ENCODE data around the gene RAB6B. TPM values are rescaled to one million over a fixed set of nuclear protein-coding genes. Genes with fewer than 3 reads are reported as not detected.

Gene RAB6B
- total and polyA plus RNA-seq, 4 donors: 1.8 to 5.1 (median 3.2) TPM

- Histone ChIP-seq H3K27ac (ENCODE audit: low read depth in 1 of 2, low read length in 1 of 2) (no peak overlapping the region), H3K9me3 (ENCODE audit: control insufficient read depth in 4 of 4, insufficient read depth in 3 of 4, low read length in 3 of 4) (no peaks in the 10 kb centered on the region), H3K36me3 (ENCODE audit: control insufficient read depth in 4 of 4, insufficient read depth in 4 of 4, low read length in 4 of 4) (peaks cover 0 to 9% (median 4%) of the 10 kb centered on the region in 4 donors), H3K4me3 (no peak overlapping the region), H3K4me1 (ENCODE audit: control insufficient read depth in 5 of 5, insufficient read depth in 5 of 5, low read length in 5 of 5) (peaks cover 0 to 9% (median 0%) of the 10 kb centered on the region in 5 donors), H3K9ac (ENCODE audit: insufficient read depth in 1 of 2, low read length in 2 of 2) (peak overlapping the region in 1 of 2 donors; percentile 73), H3K27me3 (ENCODE audit: control insufficient read depth in 3 of 3, insufficient read depth in 3 of 3, low read length in 2 of 3) (peaks cover 0 to 3% (median 0%) of the 10 kb centered on the region in 3 donors)
- 11 to 17% methylated on average over 15 of the region's 15 CpGs for WGBS, 2 donors
- DNase-seq (no peak), ATAC-seq (ENCODE audit: insufficient read depth, low FRiP score) (no peak)
- TF ChIP-seq CTCF (IDR thresholded peaks at IDR 0.05; ENCODE audit: control extremely low read depth, extremely low read depth): no peak
Measured at GRCh38 chr3:133805384-133805701, 90.3 kb downstream of the RAB6B start.

- no peak for ATAC-seq (ENCODE audit: insufficient read depth, low FRiP score)
- Histone ChIP-seq H3K9ac (ENCODE audit: insufficient read depth in 1 of 2, low read length in 2 of 2) (no peak overlapping the region), H3K27ac (ENCODE audit: low read depth in 1 of 2, low read length in 1 of 2) (no peak overlapping the region), H3K36me3 (ENCODE audit: control insufficient read depth in 4 of 4, insufficient read depth in 4 of 4, low read length in 4 of 4) (peaks cover 0 to 6% (median 2%) of the 10 kb centered on the region in 4 donors), H3K27me3 (ENCODE audit: control insufficient read depth in 3 of 3, insufficient read depth in 3 of 3, low read length in 2 of 3) (peaks cover 0 to 4% (median 0%) of the 10 kb centered on the region in 3 donors), H3K4me1 (ENCODE audit: control insufficient read depth in 5 of 5, insufficient read depth in 5 of 5, low read length in 5 of 5) (peaks cover 0 to 9% (median 0%) of the 10 kb centered on the region in 5 donors), H3K4me3 (no peak overlapping the region), H3K9me3 (ENCODE audit: control insufficient read depth in 4 of 4, insufficient read depth in 3 of 4, low read length in 3 of 4) (no peaks in the 10 kb centered on the region)
- WGBS, 2 donors: 62 to 78% methylated on average over 4 of the region's 4 CpGs
- no peak for TF ChIP-seq CTCF (IDR thresholded peaks at IDR 0.05; ENCODE audit: control extremely low read depth, extremely low read depth)
- peak; percentile 28 to 47 (median 40) for DNase-seq
Measured at GRCh38 chr3:133804896-133805295, 90.8 kb downstream of the RAB6B start.

GRCh38 chr3:133803469-133803868 lies 92.2 kb downstream of the RAB6B start:
- Histone ChIP-seq H3K9me3 (ENCODE audit: control insufficient read depth in 4 of 4, insufficient read depth in 3 of 4, low read length in 3 of 4) (no peaks in the 10 kb centered on the region), H3K27ac (ENCODE audit: low read depth in 1 of 2, low read length in 1 of 2) (no peak overlapping the region), H3K27me3 (ENCODE audit: control insufficient read depth in 3 of 3, insufficient read depth in 3 of 3, low read length in 2 of 3) (peaks cover 0 to 6% (median 2%) of the 10 kb centered on the region in 3 donors), H3K9ac (ENCODE audit: insufficient read depth in 1 of 2, low read length in 2 of 2) (no peak overlapping the region), H3K4me1 (ENCODE audit: control insufficient read depth in 5 of 5, insufficient read depth in 5 of 5, low read length in 5 of 5) (peaks cover 0 to 9% (median 0%) of the 10 kb centered on the region in 5 donors), H3K4me3 (no peak overlapping the region), H3K36me3 (ENCODE audit: control insufficient read depth in 4 of 4, insufficient read depth in 4 of 4, low read length in 4 of 4) (peaks cover 0 to 4% (median 0%) of the 10 kb centered on the region in 4 donors)
- WGBS, 2 donors: 83 to 86% methylated on average over 5 of the region's 5 CpGs
- ATAC-seq (ENCODE audit: insufficient read depth, low FRiP score) (no peak), DNase-seq (no peak)
- no peak for TF ChIP-seq CTCF (IDR thresholded peaks at IDR 0.05; ENCODE audit: control extremely low read depth, extremely low read depth)
